KMS-11 (cell line): ENCODE measurements around the gene ZNF423.

Experiments used
- H2AFZ ChIP-seq: fragments of 200-600 bp; sonication (generic); 2 replicates; pipeline ENCODE4 v1.6.1; 2016; ENCODE audit warnings: antibody characterized with exemption, mixed run types, low read depth
- H3K27ac ChIP-seq: fragments of 200-600 bp; sonication (generic); 2 replicates; pipeline ENCODE4 v1.6.1; 2016; ENCODE audit warnings: mild to moderate bottlenecking, mixed run types
- H3K27me3 ChIP-seq: fragments of 200-600 bp; sonication (generic); 2 replicates; pipeline ENCODE4 v1.6.1; 2017; ENCODE audit warnings: mild to moderate bottlenecking, low read depth, mixed run types, moderate library complexity; ENCODE audit not compliant: insufficient read depth
- H3K36me3 ChIP-seq: fragments of 200-600 bp; sonication (generic); 2 replicates; pipeline ENCODE4 v1.6.1; 2017; ENCODE audit warnings: mild to moderate bottlenecking, mixed run types; ENCODE audit not compliant: insufficient read depth
- H3K4me1 ChIP-seq: fragments of 200-600 bp; sonication (generic); 2 replicates; pipeline ENCODE4 v1.6.1; 2016; ENCODE audit warnings: mild to moderate bottlenecking, low read depth, mixed run types; ENCODE audit not compliant: poor library complexity, severe bottlenecking
- H3K4me2 ChIP-seq: fragments of 200-600 bp; sonication (generic); 2 replicates; pipeline ENCODE4 v1.7.0; 2016; ENCODE audit warnings: mild to moderate bottlenecking, mixed run types
- H3K4me3 ChIP-seq: fragments of 200-600 bp; sonication (generic); IDR thresholded peaks from 2 replicates; pipeline ENCODE4 v1.6.1; 2017; ENCODE audit warnings: low read depth, low read length, mixed read lengths; ENCODE audit not compliant: insufficient read depth
- H3K79me2 ChIP-seq: fragments of 200-600 bp; sonication (generic); 2 replicates; pipeline ENCODE4 v1.6.1; 2016; ENCODE audit warnings: low read depth, mixed run types; ENCODE audit not compliant: insufficient read depth
- H3K9ac ChIP-seq: fragments of 200-600 bp; sonication (generic); 2 replicates; pipeline ENCODE4 v1.6.1; 2016; ENCODE audit warnings: mild to moderate bottlenecking, mixed run types
- H4K20me1 ChIP-seq: fragments of 200-600 bp; sonication (generic); 2 replicates; pipeline ENCODE4 v1.6.1; 2016; ENCODE audit warnings: mild to moderate bottlenecking, mixed run types; ENCODE audit not compliant: insufficient read depth
- CTCF ChIP-seq: fragments of 200-600 bp; sonication (generic); conservative IDR thresholded peaks from 2 replicates; pipeline ENCODE4 v1.6.1; 2017; ENCODE audit warnings: low read depth, mild to moderate bottlenecking, antibody characterized with exemption, low read length, moderate library complexity, mixed read lengths

Gene ZNF423

GRCh38 chr16:49528866-49529288 is 327.0 kb downstream of the ZNF423 start:
- Histone ChIP-seq H3K4me3 (no peak overlapping the region), H3K4me1 (no peaks in the 10 kb centered on the region), H3K27me3 (no peaks in the 10 kb centered on the region; the same call in 1 of the 2 replicates), H3K79me2 (no peaks in the 10 kb centered on the region), H3K4me2 (no peak overlapping the region), H3K36me3 (no peaks in the 10 kb centered on the region), H4K20me1 (no peaks in the 10 kb centered on the region), H2AFZ (no peak overlapping the region), H3K27ac (no peak overlapping the region), H3K9ac (no peak overlapping the region)
- no peak for TF ChIP-seq CTCF

GRCh38 chr16:49528060-49528865 is 327.6 kb downstream of the ZNF423 start:
- no peak for TF ChIP-seq CTCF
- H3K4me1 ChIP-seq = no peaks in the 10 kb centered on the region
- H3K36me3 ChIP-seq = no peaks in the 10 kb centered on the region
- H3K27ac ChIP-seq = no peak overlapping the region
- no peak overlapping the region for H3K9ac ChIP-seq
- H3K4me3 ChIP-seq = no peak overlapping the region
- H3K27me3 ChIP-seq = no peaks in the 10 kb centered on the region; the same call in 1 of the 2 replicates
- H2AFZ ChIP-seq = no peak overlapping the region
- no peak overlapping the region for H3K4me2 ChIP-seq
- no peaks in the 10 kb centered on the region for H3K79me2 ChIP-seq
- H4K20me1 ChIP-seq = no peaks in the 10 kb centered on the region

- Histone ChIP-seq H3K79me2 (no peaks in the 10 kb centered on the region), H3K27me3 (no peaks in the 10 kb centered on the region; the same call in 1 of the 2 replicates), H3K4me3 (no peak overlapping the region), H3K4me2 (no peak overlapping the region), H3K36me3 (no peaks in the 10 kb centered on the region), H3K4me1 (no peaks in the 10 kb centered on the region), H4K20me1 (no peaks in the 10 kb centered on the region), H3K9ac (no peak overlapping the region), H3K27ac (no peak overlapping the region), H2AFZ (no peak overlapping the region)
- TF ChIP-seq CTCF = no peak
These were observed 328.3 kb downstream of the ZNF423 start for GRCh38 chr16:49527611-49528010.

GRCh38 chr16:49526860-49527365 is 329.0 kb downstream of the ZNF423 start:
- no peaks in the 10 kb centered on the region; the same call in 1 of the 2 replicates for H3K27me3 ChIP-seq
- no peaks in the 10 kb centered on the region for H3K79me2 ChIP-seq
- no peak overlapping the region for H3K27ac ChIP-seq
- no peak overlapping the region for H3K4me2 ChIP-seq
- H4K20me1 ChIP-seq = no peaks in the 10 kb centered on the region
- no peaks in the 10 kb centered on the region for H3K36me3 ChIP-seq
- H2AFZ ChIP-seq = no peak overlapping the region
- no peaks in the 10 kb centered on the region for H3K4me1 ChIP-seq
- H3K4me3 ChIP-seq = no peak overlapping the region
- H3K9ac ChIP-seq = no peak overlapping the region
- TF ChIP-seq CTCF = no peak
